ENCODE data around the gene SPATA31D3. TPM values are rescaled to one million over a fixed set of nuclear protein-coding genes. Genes with fewer than 3 reads are reported as not detected.
"Not testable (repeated sequence)": the region's sequence is repeated elsewhere in the genome, so short reads cannot be mapped to it uniquely, and the experiment has no call there.

Gene SPATA31D3
- total RNA-seq, 1 donor from 2014 or later: not detected

DNA sequence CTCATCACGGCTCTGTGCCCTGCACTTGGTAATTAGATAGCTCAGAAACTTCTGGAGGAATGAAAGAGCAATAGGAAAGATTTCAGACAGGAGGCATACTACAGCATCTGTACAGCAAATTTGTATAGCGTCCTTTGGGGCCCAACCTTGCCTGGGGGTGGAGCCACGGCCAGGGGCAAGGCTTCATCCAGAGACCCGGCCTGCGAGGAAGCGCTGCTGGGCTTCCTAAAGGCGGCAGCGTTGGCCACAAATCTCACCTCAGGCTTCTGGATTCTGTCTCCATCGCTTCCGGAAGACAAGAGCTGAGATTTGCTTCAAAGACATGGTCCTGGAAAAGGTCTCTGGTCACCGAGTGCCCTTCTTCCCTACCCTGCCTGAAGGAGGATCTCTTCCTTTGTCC lies 33.1 kb downstream of the SPATA31D3 start:
- DNase-seq (ENCODE audit: low spot score): no peak

DNA sequence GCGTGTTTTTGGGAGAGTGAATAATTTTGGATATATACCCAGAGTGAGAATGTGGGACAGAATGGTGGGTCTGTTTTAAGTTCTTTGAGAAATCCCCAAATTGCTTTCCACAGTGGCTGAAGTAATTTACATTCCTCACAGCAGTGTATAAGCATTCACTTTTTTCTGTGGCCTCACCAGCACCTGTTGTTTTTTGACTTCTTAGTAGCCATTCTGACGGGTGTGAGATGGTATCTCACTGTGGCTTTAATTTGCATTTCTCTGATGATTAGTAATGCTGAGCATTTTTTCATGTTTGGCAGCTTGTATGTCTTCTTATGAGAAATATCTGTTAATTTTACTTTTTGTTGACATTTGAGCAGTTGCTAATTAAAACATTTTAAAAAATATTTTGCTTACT lies 35.9 kb downstream of the SPATA31D3 start:
- no peak for DNase-seq (ENCODE audit: low spot score)

DNA sequence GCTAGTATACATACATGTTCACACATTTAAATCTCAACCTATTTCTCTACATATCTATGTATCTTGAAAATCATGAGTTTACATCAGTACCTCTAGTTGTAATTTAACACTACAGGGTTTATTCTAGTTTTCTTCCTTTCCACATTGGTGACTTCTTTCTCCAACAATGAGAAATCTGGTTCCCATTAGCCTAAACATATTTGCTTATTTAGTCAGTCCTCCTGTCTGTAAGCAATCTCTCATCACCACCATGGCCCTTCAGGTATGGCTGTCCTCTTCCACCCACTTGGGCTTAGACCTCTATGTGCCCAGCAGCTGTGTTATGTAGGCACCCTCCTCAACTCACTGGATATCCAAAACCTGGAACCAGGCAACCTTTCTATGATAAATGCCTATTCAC lies 37.3 kb downstream of the SPATA31D3 start:
- DNase-seq (ENCODE audit: low spot score): no peak

DNA sequence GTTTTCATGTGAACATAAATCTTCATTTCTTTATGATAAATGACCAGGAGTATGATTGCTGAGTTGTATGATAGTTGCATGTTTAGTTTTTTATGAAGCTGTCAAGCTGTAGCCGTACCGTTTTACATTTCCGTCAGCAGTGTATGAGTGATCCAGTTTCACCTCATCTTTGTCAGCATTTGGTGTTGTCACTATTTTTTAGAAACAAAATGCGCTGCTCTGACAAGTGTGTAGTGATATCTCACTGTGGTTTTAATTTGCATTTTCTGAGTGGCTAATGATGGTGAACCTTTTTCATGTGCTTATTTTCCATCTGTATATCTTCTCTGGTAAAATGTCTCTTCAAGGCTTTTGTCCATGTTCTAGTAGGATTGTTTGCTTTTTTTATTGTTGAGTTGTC lies 38.6 kb downstream of the SPATA31D3 start:
- DNase-seq (ENCODE audit: low spot score): no peak

DNA sequence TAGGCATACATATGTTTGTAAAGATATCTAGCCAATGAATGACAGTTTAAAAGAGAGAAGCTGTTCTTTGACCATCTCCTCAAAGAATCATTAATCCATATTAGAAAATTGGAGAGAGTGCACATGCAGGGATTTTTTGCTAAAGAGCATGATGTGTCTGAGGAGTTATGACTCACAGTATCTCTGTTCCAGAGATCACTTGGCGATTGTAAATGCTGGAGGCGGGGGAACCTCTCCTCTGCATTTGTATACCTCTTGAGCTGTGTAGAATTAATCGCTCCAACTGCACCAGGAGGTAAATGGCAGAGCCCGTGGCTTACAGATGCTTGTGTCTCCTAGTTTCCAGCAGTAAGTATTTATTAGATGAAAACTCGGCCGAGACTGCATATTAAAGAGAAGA lies 41.6 kb downstream of the SPATA31D3 start:
- DNase-seq (ENCODE audit: low spot score): no peak

- no peak for DNase-seq (ENCODE audit: low spot score)
Measured at GRCh38 chr9:81986051-81986450, 42.8 kb downstream of the SPATA31D3 start.

GRCh38 chr9:81988472-81988871 lies 45.2 kb downstream of the SPATA31D3 start, which contains the start of gene SPATA31D1:
Gene SPATA31D1, plus strand, starts transcription at chr9:81988772. Its CDS starts 47 bp downstream, at chr9:81988819.
- not testable (repeated sequence) for DNase-seq (ENCODE audit: low spot score)

DNA sequence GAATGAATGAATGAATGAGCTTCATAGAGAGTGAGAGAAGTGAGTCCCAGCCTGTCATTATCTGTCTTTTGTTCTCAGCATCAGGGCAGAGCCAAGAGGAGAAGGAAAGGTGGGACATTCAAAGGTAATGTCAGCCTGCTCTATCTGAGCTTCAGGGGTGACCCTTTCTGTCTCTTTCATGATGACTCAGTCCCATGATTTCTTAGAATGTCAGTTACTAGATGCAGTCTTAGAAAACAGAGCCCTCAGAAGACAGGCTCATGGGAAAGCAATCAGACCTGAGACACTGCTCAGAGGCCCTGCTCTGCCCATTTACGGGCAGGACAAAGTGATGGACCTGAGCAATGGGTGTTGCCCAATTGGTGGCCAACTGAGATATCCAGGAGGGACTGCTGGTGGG lies 46.4 kb downstream of the SPATA31D3 start:
- DNase-seq (ENCODE audit: low spot score): no peak

DNA sequence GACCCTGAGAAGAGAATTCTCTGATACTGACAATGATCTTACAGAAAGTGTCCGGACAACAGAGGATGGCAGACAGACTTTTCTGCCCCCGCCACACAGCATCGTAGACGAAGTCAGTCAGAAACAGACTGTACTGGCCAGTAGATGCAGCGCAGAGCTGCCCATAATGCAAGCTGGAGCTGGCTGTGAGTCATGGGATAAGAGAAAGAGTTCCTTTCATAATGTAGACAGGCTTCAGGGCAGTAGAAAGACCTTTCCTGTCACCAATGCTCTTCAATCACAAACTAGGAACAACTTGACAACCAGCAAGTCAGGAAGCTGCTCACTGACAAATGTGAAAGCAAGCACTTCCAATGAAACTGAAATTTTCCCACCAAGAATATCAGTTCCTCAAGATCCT lies 50.4 kb downstream of the SPATA31D3 start:
- no peak for DNase-seq (ENCODE audit: low spot score)

Other genes with a start within 250 kb of the SPATA31D3 start
- gene SPATA31D4, start 15.1 kb upstream of the SPATA31D3 start, total RNA-seq: not detected
- gene SPATA31D1, start 45.3 kb downstream of the SPATA31D3 start, total RNA-seq: not detected